Left kidney (tissue), 2 donors: Measurements from ENCODE around the gene PCBP4. TPM values are rescaled to one million over a fixed set of nuclear protein-coding genes. Genes with fewer than 3 reads are reported as not detected.

Experiments
- DNase-seq: peaks from one replicate; pipeline ENCODE4 v3.0.0-alpha.2; 2013
- polyA plus RNA-seq: library from polyadenylated mRNA; unstranded; fragments of 120-200 nt; gene quantifications from one replicate; pipeline ENCODE4 v1.2.1, GENCODE V29; 2013; ENCODE audit not compliant: insufficient read length

Gene PCBP4
- polyA plus RNA-seq, 1 donor = 60.2 TPM

DNA sequence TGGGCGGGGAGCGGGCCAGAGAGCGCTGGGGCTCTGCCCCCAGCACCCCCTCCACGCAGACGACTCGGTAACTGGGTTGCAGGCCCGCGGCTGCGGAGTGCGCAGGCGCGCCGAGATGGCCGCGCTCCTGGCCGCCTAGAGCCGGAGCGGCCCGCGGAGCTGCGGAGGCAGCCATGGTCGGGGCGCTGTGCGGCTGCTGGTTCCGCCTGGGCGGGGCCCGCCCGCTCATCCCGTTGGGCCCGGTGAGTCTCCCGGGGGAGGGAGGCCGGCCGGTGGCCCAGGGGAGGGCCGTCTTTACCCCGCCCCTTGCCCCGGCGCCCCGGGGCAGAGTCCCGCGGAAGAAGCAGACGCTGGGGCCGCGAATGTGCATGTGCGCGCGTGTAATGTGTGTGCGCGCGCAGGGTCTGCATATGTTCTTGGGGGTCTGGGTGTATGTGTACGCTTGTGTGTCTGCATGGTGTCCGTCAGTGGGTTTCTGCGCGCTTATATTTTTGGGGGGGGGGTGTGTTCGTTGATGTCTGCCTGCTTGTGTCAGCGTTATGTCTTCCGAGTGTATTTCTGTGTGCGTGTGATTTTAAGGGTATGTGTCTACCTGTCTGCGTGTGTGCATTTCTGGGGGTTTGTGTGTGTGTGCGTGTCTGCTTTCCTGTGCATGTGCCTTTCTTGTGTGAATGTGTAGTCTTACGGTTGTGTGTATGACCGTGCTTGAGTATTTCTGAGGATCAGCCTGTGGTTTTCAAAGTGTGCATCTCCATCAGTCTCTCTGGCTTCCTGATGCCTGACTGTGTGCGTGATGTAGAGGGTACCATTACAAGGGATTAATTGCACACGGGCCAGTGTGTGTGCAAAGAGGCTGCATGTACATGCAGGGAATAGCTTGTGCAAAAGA, 8.0 kb upstream of the PCBP4 start, which contains the start of gene ABHD14A:
Gene ABHD14A, plus strand, starts transcription at position 102 of the 889 bp plus-strand sequence. Its CDS starts 72 bp downstream, at position 174.
- no peak for DNase-seq

DNA sequence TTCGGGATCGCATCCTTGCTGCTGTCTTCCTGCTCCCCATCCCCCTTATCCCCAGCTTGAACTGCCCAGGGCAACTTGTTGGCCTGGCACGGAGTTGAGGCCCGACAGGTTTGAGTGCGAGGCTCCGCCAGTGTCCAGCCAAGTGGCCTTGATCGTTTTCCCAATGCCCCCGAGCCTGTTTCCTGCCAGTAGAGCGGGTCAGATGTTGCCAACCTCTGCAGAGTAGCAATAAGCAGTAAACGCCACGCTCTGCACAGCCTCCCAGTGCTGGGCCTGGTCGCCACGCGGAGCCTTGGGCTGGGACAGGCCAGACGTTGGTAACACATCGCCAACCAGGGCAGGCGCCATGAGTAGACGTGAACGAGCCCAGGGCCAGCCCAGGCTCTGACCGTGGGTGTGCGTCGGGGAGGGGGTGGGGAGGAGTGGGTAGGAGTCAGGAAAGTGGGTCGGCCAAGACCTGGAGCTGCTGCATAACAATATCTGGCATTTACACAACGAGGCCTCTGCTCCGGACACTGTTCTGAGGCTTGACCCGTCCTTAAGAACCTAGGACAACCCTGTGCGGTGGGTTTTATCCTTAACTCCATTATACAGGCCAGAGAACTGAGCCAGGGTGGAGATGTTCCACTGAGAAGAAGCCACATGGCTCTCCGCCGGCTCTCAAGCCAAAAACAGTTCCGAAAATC, 7.2 kb upstream of the PCBP4 start:
- no peak for DNase-seq

DNA sequence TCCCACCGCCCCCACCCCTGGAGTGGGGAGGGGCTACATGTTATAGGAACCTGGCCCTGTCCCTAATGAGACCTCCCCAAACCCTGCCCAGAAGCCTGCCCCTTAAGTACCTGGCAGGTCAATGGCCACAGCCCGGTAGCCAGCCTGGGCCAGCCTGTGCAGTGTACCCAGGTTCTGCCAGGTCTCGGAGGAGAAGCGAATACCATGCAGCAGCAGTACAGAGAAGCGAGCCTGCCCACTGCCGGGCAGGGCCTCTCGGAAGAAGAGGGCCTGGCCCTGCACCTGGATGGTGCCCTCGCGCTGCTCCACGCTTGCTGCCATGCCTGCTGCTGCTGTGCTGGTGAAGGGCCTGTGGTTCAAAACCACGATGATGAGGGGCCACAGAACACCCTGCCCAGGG, 4.1 kb upstream of the PCBP4 start:
- no peak for DNase-seq

DNA sequence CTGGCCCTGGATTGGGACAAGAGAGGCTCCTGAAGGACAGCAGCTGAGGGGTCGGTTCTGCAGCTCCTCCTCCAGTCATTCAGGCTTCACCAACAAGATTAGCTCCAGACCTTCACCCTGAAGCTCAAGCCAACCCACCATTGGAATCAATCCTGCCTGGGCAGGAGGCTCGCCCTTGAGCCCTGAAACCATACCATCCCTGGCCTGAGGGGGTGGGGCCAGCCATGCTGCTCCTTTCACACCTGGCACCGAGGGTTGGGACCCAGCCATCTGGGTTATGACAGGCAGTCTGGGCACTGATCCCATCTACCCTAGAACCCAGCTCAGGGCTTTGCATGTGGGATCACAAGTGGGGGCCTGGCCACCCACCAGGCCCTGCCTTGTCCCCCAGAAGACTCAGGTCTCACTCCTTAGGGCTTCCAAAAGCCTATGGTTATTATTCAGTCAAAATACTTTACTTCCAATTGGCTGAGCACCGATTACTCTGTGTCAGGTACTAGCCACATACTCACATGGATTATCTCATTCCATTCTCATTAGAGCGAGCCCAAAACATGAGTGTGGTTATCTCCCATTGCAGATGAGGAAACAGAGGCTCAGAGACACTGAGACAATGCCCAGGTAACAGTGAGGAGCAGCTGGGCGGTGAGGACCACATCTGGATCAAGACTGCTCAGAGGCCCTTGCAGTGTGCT, 3.5 kb upstream of the PCBP4 start:
- no peak for DNase-seq

DNA sequence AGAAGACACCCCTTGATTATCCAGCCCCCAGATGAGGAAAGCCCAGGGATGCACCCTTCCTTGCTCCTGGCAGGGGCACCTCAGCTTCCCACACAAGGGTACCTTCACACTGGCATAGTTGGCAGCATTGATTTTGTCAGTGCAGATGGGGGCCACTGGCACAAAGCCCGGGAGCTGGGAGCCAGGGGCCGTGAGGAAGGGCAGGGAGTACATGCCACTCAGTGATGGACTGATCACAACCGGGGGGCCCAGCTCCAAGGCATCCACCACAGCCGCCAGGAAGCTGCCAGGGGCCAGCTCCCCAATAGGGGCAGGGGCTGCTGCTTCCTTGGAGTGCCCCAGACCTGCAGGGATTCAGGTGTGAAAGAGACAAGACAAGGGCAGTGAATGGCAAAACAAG, 2.6 kb upstream of the PCBP4 start:
- DNase-seq = no peak

DNA sequence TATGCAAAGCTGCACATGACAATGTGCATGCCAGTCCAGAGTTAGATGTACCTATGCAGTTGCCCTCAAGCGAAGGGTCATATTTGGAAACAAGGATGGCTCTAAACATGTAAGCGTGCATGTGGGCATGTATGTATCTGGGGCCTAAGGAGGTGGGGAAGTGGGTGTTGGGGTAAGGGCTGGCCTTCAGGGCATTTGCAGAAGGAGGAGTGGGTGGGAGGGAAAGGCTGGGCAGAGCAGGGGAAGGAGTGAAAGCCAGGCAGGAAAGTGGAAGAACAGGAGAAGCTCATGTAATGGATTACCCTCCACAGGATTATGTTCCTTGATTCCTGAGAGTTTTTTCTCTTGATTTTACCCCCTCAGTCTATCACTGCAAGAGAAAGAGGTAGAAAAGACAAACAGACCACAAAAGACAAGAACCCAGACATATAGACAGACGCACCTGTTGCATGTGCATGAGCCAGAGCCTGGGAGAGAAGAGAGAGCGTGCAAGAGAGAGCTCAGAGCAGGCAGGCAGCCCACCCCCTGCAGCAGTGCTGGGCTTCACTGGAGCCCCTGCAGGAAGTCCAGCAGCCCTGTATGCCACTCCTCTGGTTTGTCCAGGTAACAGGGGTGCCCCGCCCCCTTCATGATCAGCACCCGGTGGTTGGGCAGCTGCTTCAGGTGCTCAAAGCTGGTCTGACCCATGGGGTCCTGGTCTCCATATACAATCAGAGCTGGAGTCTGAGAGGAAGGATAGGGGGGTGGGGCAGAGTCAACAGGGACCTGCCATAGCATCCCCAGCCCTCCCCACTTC, 1.8 kb upstream of the PCBP4 start:
- DNase-seq = no peak

DNA sequence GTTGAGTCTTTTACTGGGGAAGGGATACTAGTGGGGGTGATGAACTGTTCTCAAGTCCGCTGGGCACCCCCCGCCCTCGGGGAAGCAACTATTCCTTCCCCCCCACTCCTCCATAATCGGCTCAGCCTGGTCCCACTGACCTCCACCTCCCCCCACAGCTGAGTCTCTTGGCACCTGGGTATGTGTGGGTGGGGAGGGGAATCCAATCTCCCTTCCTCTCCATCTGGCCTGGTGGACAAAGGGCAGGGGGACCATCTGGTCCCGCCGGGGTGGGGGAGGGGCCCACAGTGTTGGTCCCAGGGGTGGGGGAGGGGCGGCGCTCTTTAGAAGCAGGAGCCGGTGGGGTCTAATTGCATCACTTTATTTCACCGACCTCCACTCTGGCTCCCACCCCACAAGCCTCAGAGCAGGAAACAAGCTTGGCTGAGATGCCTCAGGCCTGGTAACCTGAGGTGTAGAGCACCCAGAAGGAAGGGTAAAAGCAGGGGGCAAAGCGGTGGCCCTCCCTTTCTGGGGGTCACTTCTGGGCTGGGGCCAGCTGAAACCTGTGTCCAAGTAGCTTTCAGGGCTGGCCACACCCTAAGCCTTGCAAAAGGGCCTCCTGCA, 1.0 kb upstream of the PCBP4 start:
- peak; percentile 58 for DNase-seq

DNA sequence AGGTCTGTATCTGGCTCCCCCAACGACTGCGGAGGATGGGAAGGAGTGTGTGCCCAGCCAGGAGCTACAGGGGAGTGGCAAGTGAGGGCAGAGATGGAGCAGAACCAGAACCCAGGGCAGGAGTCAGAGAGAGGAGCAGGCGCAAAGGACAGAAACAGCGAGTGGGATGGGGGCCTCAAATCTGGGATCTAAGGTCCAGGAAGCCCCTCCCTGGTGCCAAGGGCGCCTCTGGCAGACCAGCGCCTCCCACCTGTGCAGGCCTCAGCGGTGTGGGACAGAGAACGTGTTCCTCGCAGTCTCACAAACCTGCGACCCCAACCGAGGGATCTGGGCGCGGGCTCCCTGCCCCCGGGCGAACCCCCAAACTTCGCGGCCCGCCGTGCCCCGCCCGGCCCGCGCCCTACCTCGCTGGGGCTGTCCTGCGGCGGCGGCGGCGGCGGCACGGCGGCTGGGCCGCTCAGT, 301 bp downstream of the PCBP4 start:
- DNase-seq = no peak

DNA sequence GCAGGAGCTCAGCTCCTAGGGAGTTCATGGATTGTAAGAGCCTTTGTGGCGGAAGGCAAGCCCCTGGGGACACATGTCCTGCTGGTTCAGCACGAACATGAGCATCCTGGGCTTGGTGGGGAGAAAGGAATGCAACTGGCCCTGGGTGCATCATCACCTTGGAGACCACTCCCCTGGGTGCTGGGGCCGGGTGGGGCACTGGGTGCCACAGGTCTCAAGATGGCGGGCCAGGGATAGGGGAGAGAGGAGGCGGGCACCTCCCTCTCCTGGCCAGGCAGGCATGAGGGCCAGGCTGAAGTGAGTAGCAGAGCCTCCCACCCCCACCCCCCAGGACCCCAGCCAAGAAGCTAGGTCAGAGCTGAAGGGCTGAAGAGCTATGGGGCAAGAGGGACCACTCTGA, 768 bp downstream of the PCBP4 start:
- DNase-seq = no peak

DNA sequence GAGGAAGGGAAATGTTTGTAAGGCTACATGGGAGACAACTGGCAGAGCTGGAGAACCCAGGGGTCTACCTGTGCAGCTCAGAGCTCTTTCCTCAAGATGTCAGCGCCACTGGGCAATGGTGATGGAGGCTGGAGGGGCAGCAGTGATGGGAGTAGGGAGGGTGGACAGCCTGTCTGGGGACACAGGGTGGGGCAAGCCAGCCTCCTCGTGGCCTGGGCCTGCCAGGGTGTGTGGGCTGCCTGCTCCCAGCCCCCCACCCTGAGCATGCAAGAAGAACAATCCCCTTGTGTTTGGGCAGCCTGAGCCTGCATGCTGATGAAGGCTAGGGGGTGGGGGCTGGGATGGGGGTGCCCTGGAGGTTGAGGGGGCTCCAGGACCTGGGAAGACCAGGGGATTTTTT, 1.2 kb downstream of the PCBP4 start:
- no peak for DNase-seq

DNA sequence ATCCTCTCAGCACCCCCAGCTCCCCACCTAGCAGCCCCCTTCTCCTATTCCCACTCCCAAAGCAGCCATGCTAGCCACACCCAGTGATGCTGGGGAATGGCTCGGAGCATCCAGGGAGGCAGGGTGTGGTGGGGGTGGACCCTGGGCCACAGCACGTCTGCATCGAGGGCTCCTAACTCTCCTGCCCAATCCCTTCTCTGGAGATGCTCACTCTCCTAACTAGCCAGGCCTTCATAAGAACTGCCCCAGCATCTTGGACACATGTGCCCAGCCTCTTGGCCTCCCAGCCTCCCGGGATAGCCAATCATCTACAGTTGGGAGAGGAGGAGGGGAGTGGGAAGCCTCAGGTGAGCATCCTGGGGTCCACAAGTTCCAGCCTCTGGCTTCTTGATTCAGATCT, 2.7 kb downstream of the PCBP4 start:
- DNase-seq = no peak

DNA sequence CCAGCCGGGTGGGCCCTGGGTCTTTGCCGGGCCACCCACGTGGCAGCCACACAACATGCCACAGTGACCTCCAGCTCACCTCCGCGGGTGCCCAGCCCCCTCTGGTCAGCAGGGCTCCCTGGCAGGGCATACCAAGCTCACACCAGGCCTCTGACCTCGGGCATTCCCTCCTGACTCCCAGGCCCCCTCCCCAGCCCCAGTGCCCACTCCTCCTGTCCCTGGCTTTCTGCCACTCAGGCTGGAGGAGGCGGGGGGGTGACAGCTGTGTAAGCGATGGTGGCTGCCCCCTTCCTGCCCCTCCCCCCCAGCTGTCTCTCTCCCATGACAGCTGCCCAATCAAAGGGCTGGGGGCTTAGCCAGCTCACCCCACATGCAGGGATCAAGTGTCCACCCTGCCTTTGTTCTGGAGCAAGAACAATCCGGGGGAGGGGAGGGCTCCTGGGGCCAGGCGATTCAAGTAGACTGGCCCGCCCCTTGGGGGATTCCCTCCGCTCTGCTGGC, 3.3 kb downstream of the PCBP4 start:
- DNase-seq = peak; percentile 68

DNA sequence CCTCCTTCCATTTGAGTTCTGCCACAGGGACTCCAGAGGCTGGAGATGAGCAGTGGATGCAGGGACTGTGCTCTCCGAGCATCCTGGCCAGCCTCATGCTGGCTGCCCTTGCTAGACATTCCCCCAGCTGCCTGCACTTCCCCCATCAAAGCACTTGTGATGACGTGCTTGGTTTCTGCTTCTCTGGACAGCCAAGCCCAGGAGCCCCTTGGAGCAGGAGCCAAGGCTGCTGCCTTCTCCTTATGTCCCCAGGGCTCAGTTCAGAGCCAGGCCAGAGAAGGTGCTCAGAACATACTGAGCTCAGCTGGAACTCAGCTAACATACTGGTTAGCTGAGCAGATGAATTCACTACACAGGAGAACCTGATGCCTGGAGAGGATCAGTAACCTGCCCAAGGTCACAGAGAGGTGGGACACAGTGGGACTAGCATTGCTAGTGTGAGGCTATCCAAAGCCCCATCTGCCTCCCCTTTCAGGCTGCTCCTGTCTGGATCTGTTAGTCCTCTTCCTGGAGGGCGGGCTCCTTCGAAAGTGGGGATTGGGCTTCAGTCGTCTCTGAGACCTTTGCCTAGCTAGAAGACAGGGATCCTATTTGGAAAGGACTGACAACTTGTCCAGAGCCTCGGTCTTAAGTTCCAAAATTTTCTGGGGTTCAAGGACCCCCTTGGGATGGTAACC, 4.3 kb downstream of the PCBP4 start:
- no peak for DNase-seq

DNA sequence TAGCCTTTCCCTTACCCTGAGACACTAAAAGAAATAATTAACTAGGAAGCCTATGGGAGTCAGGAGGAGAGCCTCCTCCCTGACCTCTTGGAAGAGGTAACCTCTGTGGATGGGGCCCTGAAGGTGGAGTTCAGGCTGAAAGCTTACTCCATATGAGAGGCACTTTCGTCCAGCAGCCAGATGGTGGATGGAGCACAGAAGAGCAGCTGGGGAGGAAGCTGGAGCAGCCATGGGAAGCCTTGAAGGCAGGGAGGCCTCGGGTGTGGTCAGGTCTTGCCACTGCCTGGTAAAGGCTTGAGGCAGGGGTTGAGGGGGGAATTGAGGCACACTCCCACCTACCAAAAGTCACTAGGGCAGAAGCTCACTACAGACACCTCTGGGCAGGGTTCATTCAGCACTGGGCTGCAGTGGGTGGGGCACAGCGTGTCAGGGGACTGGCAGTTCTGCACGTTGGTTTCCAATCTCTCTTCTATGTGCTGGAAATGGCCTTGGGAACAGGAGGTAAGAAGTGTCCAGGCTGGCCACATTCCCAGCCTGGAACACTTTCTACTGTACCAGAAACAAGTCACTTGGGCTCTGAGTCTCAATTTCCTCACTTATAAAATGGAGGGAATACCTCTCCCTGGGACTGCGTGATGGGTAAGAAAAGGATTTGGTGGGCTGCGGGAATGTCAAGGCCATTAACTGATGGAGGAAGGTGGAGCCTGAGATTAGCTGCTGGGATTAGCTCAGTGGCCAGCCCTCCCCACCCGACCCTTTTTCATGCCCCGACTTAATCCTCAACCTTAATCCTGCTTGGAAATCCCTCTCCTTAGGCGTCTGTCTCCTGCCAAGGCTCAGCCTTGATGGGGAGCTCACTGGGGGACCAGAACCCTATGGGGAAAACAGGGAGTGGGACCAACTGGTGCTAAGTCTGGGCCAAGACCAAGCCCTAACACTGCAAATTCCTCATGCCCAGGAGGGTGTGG, 5.4 kb downstream of the PCBP4 start:
- no peak for DNase-seq

DNA sequence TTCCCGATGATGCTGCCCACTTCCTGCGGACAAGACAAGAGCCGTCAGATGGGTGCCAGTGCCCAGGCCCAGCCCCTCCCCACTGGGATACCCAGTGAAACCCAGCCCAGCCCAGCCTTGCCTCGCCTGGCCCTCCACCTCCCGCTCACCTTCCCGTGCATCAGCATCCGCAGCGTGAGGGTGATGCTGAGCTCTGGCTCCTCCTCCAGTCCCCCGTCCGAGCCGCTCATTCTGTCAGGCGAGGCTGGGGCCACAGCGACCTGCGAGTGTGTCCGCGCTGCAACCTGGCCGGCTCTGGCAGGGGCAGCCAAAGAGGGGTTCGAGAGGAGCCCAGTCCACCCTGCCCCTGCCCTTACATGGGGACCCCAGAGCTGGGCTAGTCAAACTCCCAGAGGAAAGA, 6.2 kb downstream of the PCBP4 start:
- DNase-seq = no peak

DNA sequence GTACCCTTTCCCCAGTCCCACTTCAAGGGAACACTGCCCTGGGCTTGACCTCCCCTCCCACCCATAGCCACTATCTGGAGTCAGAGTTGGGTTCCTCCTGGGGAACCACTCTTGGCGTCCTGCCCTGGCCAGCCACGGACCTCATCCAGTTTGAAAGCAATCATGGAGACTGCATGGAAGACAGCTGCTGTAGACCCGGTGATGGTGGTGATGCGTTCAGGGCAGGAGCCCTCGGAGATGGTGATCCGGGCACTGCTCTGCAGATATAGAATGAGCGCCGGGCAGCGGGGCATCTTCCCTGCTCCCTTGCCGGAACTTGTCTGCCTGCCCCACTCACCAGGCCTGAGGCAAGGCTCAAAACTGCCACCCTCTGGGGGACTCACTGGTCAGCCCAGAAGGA, 6.9 kb downstream of the PCBP4 start:
- DNase-seq = no peak

DNA sequence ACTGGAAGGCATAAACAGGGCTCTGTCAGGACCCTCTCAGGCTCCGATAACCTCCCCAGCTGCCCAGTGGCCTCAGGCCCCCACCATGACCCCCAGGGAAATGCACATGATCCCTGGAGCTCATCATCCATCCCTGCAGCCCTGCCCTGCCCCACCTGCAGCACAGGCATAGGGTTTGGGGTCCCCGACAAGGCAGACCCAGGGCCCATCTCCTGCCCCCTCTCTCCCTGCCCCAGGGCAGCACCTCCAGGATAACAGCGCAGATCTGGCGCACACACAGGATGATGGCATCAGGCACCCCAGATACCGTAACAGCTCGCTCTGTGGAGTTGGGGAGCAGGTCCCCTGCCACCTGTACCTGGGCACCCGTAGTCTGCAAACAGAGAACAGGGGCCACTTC, 7.6 kb downstream of the PCBP4 start:
- no peak for DNase-seq

DNA sequence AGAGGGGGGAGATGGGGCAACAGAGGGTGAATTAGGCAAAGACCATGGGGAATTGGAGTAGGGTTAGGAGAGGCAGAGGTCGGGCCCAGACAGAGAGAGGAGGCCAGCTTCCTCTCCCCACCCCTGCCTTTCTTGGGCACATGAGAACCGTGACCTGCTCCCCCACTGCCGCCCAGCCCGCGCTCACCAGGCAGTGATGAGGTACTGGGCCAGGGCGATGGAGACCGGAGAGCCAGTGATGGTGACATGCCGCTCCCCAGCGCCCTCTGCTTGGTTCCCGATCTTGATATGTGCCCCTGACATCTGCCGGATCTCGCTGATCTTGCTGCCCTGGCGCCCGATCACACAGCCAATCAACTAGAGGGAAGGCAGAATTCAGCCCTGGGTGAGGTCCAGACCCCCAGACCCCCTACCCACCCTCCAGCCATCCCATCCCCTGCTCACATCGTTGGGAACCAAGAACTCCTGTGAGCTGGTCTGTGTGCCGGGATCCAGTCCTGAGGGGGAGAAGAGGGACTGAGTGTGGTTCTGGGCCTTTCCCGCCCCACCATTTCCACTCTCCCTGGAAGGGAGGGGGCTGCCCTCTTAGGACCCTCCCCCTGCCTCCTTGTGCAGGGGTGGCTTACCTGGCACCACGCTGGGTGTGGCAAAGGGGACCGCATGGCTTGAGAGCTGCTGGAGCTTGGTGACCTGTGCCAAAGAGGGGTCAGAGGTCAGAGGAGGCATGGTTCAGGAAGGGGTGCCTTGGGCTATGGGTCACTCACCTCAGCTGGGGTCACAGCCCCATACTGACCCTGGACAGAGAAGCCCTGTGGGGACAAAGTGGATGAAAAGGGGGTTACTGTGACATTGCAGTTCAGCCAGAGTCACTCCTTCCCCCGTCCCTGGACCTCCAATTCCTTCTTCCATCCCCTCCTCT, 8.4 kb downstream of the PCBP4 start:
- no peak for DNase-seq
